Breast epithelium (tissue), 3 donors: ENCODE data around the gene GCN1.

ENCODE experiments used
- CTCF ChIP-seq, 3 donors: fragments of 450-650 bp; IDR thresholded peaks; one replicate each; pipeline ENCODE4 v1.5.1; 2016 to 2017; ENCODE audit warnings: antibody characterized with exemption in 3 of 3, mild to moderate bottlenecking in 3 of 3, moderate library complexity in 3 of 3
- POLR2A ChIP-seq: fragments of 450-650 bp; IDR thresholded peaks from one replicate; pipeline ENCODE4 v1.6.1; 2016; ENCODE audit warnings: antibody characterized with exemption, mild to moderate bottlenecking, moderate library complexity
- POLR2AphosphoS5 ChIP-seq, 3 donors: sonication (generic); formaldehyde crosslinking; IDR thresholded peaks; one replicate each; pipeline ENCODE4 v1.6.1; 2017; ENCODE audit warnings: antibody characterized with exemption in 3 of 3

- no peak for TF ChIP-seq CTCF (IDR thresholded peaks at IDR 0.05)
- no peak for TF ChIP-seq POLR2AphosphoS5 (IDR thresholded peaks at IDR 0.05)
- no peak for TF ChIP-seq POLR2A
Observed at GRCh38 chr12:120168337-120168736, 26.2 kb downstream of the GCN1 start.
